HG02759 (cell line): ENCODE data around the gene CTNNA3.
"Not testable (repeated sequence)": the region's sequence is repeated elsewhere in the genome, so short reads cannot be mapped to it uniquely, and the experiment has no call there.

Source experiments
- ATAC-seq: cut with Tn5 transposase; IDR thresholded peaks from one replicate; pipeline ENCODE4 v1.9.1; 2021; ENCODE audit warnings: mild to moderate bottlenecking, moderate library complexity; ENCODE audit not compliant: unreplicated experiment

Gene CTNNA3

GRCh38 chr10:67606572-67606971 lies 89.4 kb downstream of the CTNNA3 start:
- no peak for ATAC-seq

- ATAC-seq: no peak
Measured at GRCh38 chr10:67603701-67604100, 92.3 kb downstream of the CTNNA3 start.

GRCh38 chr10:67603086-67603485 lies 92.9 kb downstream of the CTNNA3 start:
- no peak for ATAC-seq

GRCh38 chr10:67602268-67602950 lies 93.6 kb downstream of the CTNNA3 start:
- no peak for ATAC-seq

- no peak for ATAC-seq
Measured at GRCh38 chr10:67599597-67599996, 96.4 kb downstream of the CTNNA3 start.

DNA sequence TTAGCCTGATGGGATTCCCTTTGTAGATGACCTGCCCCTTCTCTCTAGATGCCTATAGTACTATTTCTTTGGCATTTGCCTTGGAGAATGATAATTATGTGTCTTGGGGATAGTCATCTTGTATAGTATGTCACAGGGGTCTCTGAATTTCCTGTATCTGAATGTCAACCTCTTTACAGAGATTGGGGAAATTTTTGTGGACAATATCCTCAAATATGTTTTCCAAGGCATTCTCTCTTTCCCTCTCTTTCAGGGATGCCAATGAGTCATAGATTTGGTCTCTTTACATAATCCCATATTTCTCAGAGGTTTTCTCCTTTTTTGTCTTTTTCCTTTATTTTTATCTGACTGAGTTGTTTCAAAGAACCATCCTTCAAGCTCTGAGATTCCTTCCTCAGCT lies 99.4 kb downstream of the CTNNA3 start:
- ATAC-seq: no peak

GRCh38 chr10:67587771-67588170 lies 108.2 kb downstream of the CTNNA3 start:
- no peak for ATAC-seq

- no peak for ATAC-seq
Measured at GRCh38 chr10:67575532-67575931, 120.5 kb downstream of the CTNNA3 start.

DNA sequence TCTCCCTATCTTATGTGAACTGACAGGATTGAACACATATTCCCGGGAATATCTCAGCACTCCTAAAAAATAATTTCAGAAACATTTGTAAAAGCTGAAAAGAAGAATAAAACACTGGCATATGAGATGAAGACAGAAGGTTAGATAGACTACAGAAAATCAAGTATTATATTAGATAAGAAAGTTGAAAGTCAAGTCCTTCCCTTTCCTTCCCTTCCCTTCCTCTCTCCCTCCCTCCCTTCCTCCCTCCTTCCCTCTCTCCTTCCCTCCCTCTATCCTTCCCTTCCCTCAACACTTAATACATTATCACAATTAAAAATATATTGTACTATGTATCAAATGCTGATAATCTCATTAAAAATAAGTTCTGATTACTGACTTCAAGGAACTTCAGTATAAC lies 122.5 kb downstream of the CTNNA3 start:
- ATAC-seq: no peak

DNA sequence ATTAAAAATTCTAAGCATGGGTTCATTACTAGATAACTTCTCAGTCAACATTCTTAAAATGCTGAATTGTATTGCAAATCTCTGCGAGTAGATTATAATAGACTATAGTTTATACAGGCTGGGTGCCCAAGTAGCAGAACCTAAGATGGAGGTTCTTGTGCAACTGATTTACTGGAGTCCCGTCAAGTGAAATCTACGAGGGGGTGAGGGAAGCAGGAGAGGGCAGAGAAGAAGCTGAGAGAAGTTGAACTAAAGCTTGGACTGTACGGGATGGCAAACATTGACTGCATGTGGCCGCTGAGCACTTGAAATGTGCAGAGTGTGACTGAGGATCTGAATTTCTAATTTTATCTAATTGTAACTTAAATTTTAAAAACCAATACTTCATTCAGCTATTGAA lies 124.5 kb downstream of the CTNNA3 start:
- ATAC-seq: no peak

GRCh38 chr10:67558311-67558710 lies 137.7 kb downstream of the CTNNA3 start:
- ATAC-seq: not testable (repeated sequence)

DNA sequence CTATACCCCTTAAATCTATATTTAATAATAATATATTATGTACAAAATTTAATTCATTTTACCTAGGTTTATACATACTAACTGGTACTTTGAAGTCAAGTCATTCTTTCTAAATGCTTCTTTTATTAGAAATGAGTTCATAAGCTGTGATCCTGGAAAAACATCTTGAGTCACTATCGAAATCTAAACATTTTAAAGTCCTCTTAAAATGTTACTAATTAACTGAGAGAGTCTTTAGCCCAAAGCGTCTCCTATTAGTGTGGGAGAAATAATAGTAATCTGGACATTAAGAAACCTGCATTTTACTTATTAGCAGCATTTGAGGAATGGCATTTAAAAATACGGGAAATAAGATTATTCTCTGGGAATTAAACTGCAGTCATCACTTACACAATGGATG lies 142.7 kb downstream of the CTNNA3 start:
- ATAC-seq: no peak

DNA sequence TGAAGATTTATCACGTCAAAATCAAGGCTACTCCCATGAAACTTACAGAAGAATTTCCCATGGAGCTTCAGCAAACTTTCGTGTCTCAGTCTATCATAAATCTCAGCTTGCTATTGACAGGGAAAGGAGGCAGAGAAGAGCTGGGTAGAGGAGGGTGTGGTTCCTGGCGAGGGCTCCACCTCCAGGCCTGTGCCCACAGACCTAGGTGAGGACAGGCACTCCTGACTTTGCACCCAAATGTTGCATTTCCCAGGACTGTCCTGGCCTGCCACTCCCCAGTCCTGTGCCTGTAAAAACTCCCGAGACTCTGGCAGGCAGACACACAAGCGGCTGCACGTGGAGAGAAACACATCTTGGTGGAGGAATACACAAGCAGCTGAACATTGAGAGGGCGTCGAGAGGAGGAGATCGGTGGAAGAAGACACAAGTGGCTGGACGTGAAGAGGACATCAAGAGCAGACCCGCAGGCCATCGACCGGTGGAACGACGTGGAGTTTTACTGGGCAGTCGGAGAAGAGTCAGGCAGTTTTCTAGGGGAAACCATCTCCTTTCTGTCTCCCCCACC lies 145.1 kb downstream of the CTNNA3 start:
- ATAC-seq: no peak

DNA sequence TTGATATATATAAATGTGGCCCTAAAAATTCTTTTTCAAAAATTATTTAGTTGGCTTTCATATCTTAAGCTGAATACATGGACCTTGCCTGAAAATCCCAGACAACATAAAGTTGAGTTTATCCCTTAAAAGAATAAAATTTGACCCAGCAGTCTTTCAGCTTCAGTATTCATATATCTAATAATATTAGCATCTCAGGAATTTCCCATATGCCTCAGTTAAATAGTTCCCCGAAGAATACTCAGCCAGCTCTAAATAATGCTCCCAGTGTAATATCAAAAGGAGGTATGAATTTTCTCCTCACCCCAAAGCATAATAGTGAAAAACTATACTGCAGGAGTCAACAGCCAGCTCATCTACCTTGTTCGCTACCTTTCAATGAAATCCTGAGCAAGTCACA lies 145.9 kb downstream of the CTNNA3 start:
- no peak for ATAC-seq

DNA sequence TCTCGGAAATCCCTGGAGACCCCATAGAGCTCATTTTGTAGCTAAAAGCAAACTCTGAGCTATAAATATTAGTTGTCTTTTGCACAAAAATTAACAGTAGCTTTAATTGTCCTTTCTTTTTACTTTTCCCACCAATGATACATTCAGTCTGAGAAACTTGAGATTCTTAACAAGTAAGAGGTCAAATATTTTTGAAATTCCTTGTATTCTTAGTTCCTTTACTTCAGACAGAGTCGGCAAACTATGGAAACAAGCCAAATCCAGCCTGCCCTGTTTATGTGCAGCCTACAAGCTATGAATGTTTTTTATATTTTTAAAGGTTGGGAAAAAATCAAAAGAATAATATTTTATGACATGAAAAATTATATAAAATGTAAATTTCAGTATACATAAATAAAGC lies 146.6 kb downstream of the CTNNA3 start:
- no peak for ATAC-seq

DNA sequence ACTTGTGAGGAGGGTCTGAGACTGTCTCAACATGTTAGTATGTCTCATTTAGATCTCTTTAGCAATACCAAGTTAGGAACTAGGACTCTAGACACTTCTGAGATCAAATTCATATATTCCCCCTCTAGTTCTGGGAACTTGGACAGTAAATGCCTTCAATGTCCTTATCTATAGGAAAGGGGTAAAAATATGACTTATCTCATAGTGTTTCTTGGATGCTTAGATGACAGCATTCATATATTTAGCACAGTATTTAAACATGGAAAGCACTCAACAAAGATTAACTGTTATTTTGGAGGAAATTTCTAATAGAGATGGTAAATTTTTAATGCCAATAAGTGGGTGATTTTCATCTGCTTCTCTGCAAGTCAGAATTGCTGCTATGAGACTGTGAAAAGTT lies 154.6 kb downstream of the CTNNA3 start:
- ATAC-seq: no peak

DNA sequence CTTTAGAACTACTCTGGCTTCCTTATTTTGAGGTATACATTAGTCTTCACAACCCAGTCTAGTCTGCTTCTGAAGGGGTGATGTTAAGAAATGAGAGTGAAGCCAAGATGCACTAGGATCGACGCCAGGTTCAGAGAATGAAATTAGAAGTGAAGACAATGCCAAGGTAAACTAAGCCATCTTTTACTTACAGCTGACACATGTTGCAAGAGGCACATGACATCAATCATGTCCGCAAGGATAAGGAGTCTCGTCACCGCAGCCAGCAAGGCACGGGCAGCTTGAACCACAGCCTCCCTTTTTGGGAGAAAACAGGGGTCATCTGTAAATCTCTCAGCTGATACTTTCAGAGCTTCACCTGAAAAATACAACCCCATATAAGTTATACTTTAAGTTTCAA lies 156.7 kb downstream of the CTNNA3 start:
- ATAC-seq: no peak

DNA sequence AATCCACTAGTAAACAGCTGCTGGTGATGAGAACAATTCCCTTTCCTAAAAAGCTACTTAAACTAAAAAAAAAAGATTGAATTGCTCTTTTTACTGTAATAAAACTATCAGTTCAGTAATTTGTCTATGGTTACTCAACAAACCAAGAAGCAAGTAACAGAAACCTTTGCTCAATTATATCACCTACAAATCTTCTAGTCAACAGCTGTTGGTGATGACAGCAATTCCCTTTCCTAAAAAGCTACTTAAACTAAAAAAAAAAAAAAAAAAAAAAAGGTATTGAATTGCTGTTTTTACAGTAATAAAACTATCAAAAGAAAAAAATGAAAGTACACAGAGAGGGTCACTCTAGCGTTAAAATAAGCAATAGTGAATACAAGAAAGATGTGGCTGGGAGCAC lies 158.1 kb downstream of the CTNNA3 start:
- no peak for ATAC-seq

DNA sequence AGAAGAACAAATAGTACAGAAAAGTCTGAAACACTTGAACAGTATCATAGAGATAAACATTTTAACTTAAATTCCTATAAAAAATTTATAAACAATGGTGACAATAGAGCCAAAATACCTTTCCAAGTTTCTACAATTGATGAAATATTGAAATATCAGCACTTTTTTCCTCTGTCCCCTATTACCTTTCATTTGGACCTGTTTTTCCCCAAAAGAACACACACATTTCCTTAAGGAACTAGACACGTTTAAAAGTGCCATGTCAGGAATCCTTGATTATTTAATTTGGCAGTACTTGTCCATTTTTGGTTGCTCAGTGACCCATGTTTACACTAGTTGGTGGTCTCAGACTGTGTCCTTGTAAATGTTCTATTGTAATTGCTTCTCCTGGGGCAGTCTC lies 162.6 kb downstream of the CTNNA3 start:
- ATAC-seq: no peak

DNA sequence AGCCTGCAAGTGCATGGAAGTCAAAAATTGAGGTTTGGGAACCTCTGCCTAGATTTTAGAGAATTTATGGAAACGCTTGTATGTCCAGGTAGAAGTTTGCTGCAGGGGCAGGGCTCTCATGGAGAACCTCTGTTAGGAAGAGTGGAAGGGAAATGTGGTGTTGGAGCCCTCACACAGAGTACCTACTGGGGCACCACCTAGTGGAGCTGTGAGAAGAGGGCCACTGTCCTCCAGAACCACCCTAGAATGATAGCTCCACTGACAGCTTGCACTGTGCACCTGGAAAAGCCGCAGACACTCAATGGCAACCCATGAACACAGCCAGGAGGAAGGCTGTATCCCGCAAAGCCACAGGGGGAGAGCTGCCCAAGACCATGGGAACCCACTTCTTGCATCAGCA lies 165.0 kb downstream of the CTNNA3 start:
- ATAC-seq: not testable (repeated sequence)

DNA sequence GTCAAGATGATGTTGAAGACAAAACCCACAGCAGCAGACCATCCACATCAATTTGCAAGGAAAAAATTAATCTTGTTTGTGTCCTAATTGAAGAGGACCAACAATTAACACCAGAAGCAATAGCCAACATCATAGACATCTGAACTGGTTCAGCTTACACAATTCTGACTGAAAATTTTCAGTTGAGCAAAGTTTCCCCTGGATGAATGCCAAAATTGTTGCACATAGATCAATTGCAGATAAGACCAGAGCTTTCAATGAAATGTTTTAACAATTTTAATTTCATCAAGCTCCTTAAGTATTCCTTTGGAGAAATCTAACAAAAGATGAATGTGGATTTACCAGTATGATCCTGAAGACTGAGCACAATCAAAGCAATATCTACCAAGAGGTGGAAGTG lies 168.6 kb downstream of the CTNNA3 start:
- ATAC-seq: no peak

- no peak for ATAC-seq
Measured at GRCh38 chr10:67521546-67521945, 174.4 kb downstream of the CTNNA3 start.

- ATAC-seq: peak; percentile 93
Measured at GRCh38 chr10:67520924-67521520, 175.0 kb downstream of the CTNNA3 start.
